Natural killer cell (primary cell): ENCODE results near the gene ATP9A. TPM values are rescaled to one million over a fixed set of nuclear protein-coding genes. Genes with fewer than 3 reads are reported as not detected.

Experiments
- ATAC-seq, 3 donors: fragments of 150-1000 bp in 2 of 3; fragments of 200-7000 bp in 1 of 3; cut with Tn5 transposase; 1 replicate in 1 of 3; 2 replicates in 2 of 3; pipeline ENCODE4 v1.10.0; 2021; ENCODE audit warnings: mild to moderate bottlenecking in 2 of 3, moderate library complexity in 2 of 3
- DNase-seq, 2 donors: peaks; one replicate each; pipeline versions ENCODE4 v3.0.0 to v3.0.0-alpha.2; 2013 to 2021; ENCODE audit warnings: mixed read lengths in 1 of 2
- H3K27ac ChIP-seq: one replicate; pipeline ENCODE4 v1.5.1; 2013; ENCODE audit warnings: mild to moderate bottlenecking, low read length
- H3K27me3 ChIP-seq: one replicate; pipeline ENCODE4 v1.6.1; 2013; ENCODE audit warnings: low read length; ENCODE audit not compliant: control insufficient read depth, insufficient read depth
- H3K36me3 ChIP-seq: one replicate; pipeline ENCODE4 v1.6.1; 2013; ENCODE audit warnings: low read length; ENCODE audit not compliant: control insufficient read depth, insufficient read depth
- H3K4me1 ChIP-seq: one replicate; pipeline ENCODE4 v1.6.1; 2013; ENCODE audit warnings: low read length; ENCODE audit not compliant: control insufficient read depth, insufficient read depth
- H3K4me3 ChIP-seq: one replicate; pipeline ENCODE4 v1.5.1; 2013; ENCODE audit warnings: low read length
- H3K9me3 ChIP-seq: one replicate; pipeline ENCODE4 v1.6.1; 2013; ENCODE audit warnings: low read length; ENCODE audit not compliant: control insufficient read depth, insufficient read depth
- H3K27ac Mint-ChIP-seq, 2 donors: one replicate each; pipeline ENCODE4 v1.8.0; 2022; ENCODE audit warnings: mild to moderate bottlenecking in 2 of 2, mixed read lengths in 2 of 2, moderate library complexity in 1 of 2
- H3K27me3 Mint-ChIP-seq, 2 donors: one replicate each; pipeline ENCODE4 v1.8.0; 2022; ENCODE audit warnings: low read depth in 2 of 2, mixed read lengths in 2 of 2
- H3K36me3 Mint-ChIP-seq: one replicate; pipeline ENCODE4 v1.8.0; 2022; ENCODE audit warnings: mixed read lengths
- H3K4me1 Mint-ChIP-seq, 2 donors: one replicate each; pipeline ENCODE4 v1.8.0; 2022; ENCODE audit warnings: mixed read lengths in 2 of 2
- H3K4me3 Mint-ChIP-seq: one replicate; pipeline ENCODE4 v1.8.0; 2022; ENCODE audit warnings: mild to moderate bottlenecking, moderate library complexity, mixed read lengths
- H3K9me3 Mint-ChIP-seq, 2 donors: one replicate each; pipeline ENCODE4 v1.8.0; 2022; ENCODE audit warnings: mixed read lengths in 2 of 2
- CTCF ChIP-seq: fragments of 200-600 bp; IDR thresholded peaks from one replicate; pipeline ENCODE4 v1.8.0; 2022; ENCODE audit warnings: antibody characterized with exemption
- WGBS: methylation state at CpG from one replicate; pipeline ENCODE4 v1.1.7; 2013; ENCODE audit warnings: missing lambda C conversion rate; ENCODE audit not compliant: insufficient coverage; 5-methylcytosine and 5-hydroxymethylcytosine counted together
- intact Hi-C: fragments of 100-400 bp; cut with micrococcal nuclease; formaldehyde crosslinking; loops from one replicate; pipeline ENCODE4 v1.14.2; 2022
- total RNA-seq, 4 donors: library from RNA; stranded (reverse); fragments of 120-200 nt in 1 of 4; gene quantifications; one replicate each; pipeline versions ENCODE4 v1.2.3 to v1.2.4, GENCODE V29; 2013 to 2022

ATP9A gene
- total RNA-seq, 3 donors from 2014 or later (not counting 1 experiment from before 2014, with no cell fraction given) = 1.4 to 46.8 (median 1.9) TPM

GRCh38 chr20:51807720-51808250 is 39.6 kb upstream of the ATP9A start:
- no peaks in the 10 kb centered on the region for H3K4me1 ChIP-seq
- Mint-ChIP-seq H3K9me3 (no peaks in the 10 kb centered on the region), H3K27ac (no peak overlapping the region), H3K27me3 (peaks cover 0 to 4% of the 10 kb centered on the region in 2 donors), H3K4me1 (peaks cover 0 to 4% of the 10 kb centered on the region in 2 donors), H3K4me3 (no peak overlapping the region), H3K36me3 (no peaks in the 10 kb centered on the region)
- H3K9me3 ChIP-seq = no peaks in the 10 kb centered on the region
- DNase-seq (no peak), ATAC-seq (no peak)
- H3K27ac ChIP-seq = no peak overlapping the region
- TF ChIP-seq CTCF = no peak
- H3K27me3 ChIP-seq = no peaks in the 10 kb centered on the region
- no peaks in the 10 kb centered on the region for H3K36me3 ChIP-seq
- WGBS = 53% methylated on average over 3 of the region's 5 CpGs
- no peak overlapping the region for H3K4me3 ChIP-seq
- intact Hi-C loops = no loop called here

- peaks cover 12 to 16% of the 10 kb centered on the region in 2 donors for H3K4me1 Mint-ChIP-seq
- no peak overlapping the region for H3K27ac ChIP-seq
- peaks cover 22% of the 10 kb centered on the region for H3K4me1 ChIP-seq
- H3K9me3 Mint-ChIP-seq = no peaks in the 10 kb centered on the region
- peaks cover 22% of the 10 kb centered on the region for H3K27me3 ChIP-seq
- H3K36me3 Mint-ChIP-seq = no peaks in the 10 kb centered on the region
- ATAC-seq (no peak), DNase-seq (no peak)
- no peak for TF ChIP-seq CTCF
- intact Hi-C loops = no loop called here
- peaks cover 0 to 25% of the 10 kb centered on the region in 2 donors for H3K27me3 Mint-ChIP-seq
- no peaks in the 10 kb centered on the region for H3K9me3 ChIP-seq
- no peaks in the 10 kb centered on the region for H3K36me3 ChIP-seq
- WGBS = 89% methylated on average over 7 of the region's 7 CpGs
- H3K4me3 ChIP-seq = no peak overlapping the region
- H3K27ac Mint-ChIP-seq = no peak overlapping the region
- no peak overlapping the region for H3K4me3 Mint-ChIP-seq
Observed at GRCh38 chr20:51804754-51805153, 36.6 kb upstream of the ATP9A start.

GRCh38 chr20:51803148-51803854 is 35.1 kb upstream of the ATP9A start:
- ATAC-seq = no peak
- 68% methylated on average over 2 of the region's 4 CpGs for whole genome bisulfite sequencing

More at GRCh38 chr20:51803148-51803854, 35.1 kb upstream of the ATP9A start:
- DNase-seq = no peak
- H3K36me3 ChIP-seq = no peaks in the 10 kb centered on the region
- no peak overlapping the region for H3K27ac ChIP-seq
- no peaks in the 10 kb centered on the region for H3K9me3 Mint-ChIP-seq
- intact Hi-C loops = no loop called here
- H3K27me3 ChIP-seq = peaks cover 24% of the 10 kb centered on the region
- TF ChIP-seq CTCF = no peak
- peaks cover 22% of the 10 kb centered on the region for H3K4me1 ChIP-seq
- H3K4me3 Mint-ChIP-seq = peak overlapping the region; percentile 65
- no peaks in the 10 kb centered on the region for H3K9me3 ChIP-seq
- H3K36me3 Mint-ChIP-seq = no peaks in the 10 kb centered on the region
- no peak overlapping the region for H3K4me3 ChIP-seq
- peaks cover 12 to 20% of the 10 kb centered on the region in 2 donors for H3K4me1 Mint-ChIP-seq
- H3K27me3 Mint-ChIP-seq = peaks cover 0 to 32% of the 10 kb centered on the region in 2 donors
- H3K27ac Mint-ChIP-seq = no peak overlapping the region
